ENCODE measurements around the gene LRMDA. TPM values are rescaled to one million over a fixed set of nuclear protein-coding genes. Genes with fewer than 3 reads are reported as not detected.
"Not testable (repeated sequence)": the region's sequence is repeated elsewhere in the genome, so short reads cannot be mapped to it uniquely, and the experiment has no call there.

The LRMDA gene
- total RNA-seq, 3 donors from 2014 or later (not counting 1 experiment from before 2014, with no cell fraction given) = 1.4 to 2.4 (median 2.1) TPM

- H3K4me3 ChIP-seq (ENCODE audit: low read length) = no peak overlapping the region
- H3K4me1 ChIP-seq (ENCODE audit: control insufficient read depth, insufficient read depth, low read length) = no peaks in the 10 kb centered on the region
- Mint-ChIP-seq H3K9me3 (no peaks in the 10 kb centered on the region), H3K27ac (no peak overlapping the region), H3K4me3 (no peak overlapping the region), H3K27me3 (ENCODE audit: low read depth in 2 of 2) (peaks cover 11 to 19% of the 10 kb centered on the region in 2 donors), H3K36me3 (no peaks in the 10 kb centered on the region), H3K4me1 (no peaks in the 10 kb centered on the region)
- no peaks in the 10 kb centered on the region for H3K27me3 ChIP-seq (ENCODE audit: control insufficient read depth, insufficient read depth, low read length)
- no peak for ATAC-seq
- H3K36me3 ChIP-seq (ENCODE audit: control insufficient read depth, insufficient read depth, low read length) = no peaks in the 10 kb centered on the region
- TF ChIP-seq CTCF (IDR thresholded peaks at IDR 0.05) = no peak
- 87% methylated on average over 3 of the region's 3 CpGs for WGBS (ENCODE audit: insufficient coverage)
- intact Hi-C loops (cut with micrococcal nuclease) = no loop called here
- no peak overlapping the region for H3K27ac ChIP-seq (ENCODE audit: low read length)
- DNase-seq = no peak
- no peaks in the 10 kb centered on the region for H3K9me3 ChIP-seq (ENCODE audit: control insufficient read depth, insufficient read depth, low read length)
These were observed 185.6 kb downstream of the LRMDA start for GRCh38 chr10:75616874-75617478.

- 91% methylated on average over 1 of the region's 4 CpGs for WGBS (ENCODE audit: insufficient coverage)
- Histone ChIP-seq H3K27me3 (ENCODE audit: control insufficient read depth, insufficient read depth, low read length) (no peaks in the 10 kb centered on the region), H3K27ac (ENCODE audit: low read length) (no peak overlapping the region), H3K9me3 (ENCODE audit: control insufficient read depth, insufficient read depth, low read length) (no peaks in the 10 kb centered on the region), H3K4me3 (ENCODE audit: low read length) (no peak overlapping the region), H3K36me3 (ENCODE audit: control insufficient read depth, insufficient read depth, low read length) (no peaks in the 10 kb centered on the region), H3K4me1 (ENCODE audit: control insufficient read depth, insufficient read depth, low read length) (no peaks in the 10 kb centered on the region)
- Mint-ChIP-seq H3K27me3 (ENCODE audit: low read depth in 2 of 2) (peaks cover 11 to 20% of the 10 kb centered on the region in 2 donors), H3K4me1 (no peaks in the 10 kb centered on the region), H3K4me3 (no peak overlapping the region), H3K27ac (no peak overlapping the region), H3K36me3 (no peaks in the 10 kb centered on the region), H3K9me3 (no peaks in the 10 kb centered on the region)
- intact Hi-C loops (cut with micrococcal nuclease) = no loop called here
- ATAC-seq = no peak
- no peak for DNase-seq
- TF ChIP-seq CTCF (IDR thresholded peaks at IDR 0.05) = no peak
These were observed 186.2 kb downstream of the LRMDA start for GRCh38 chr10:75617485-75618155.

- peaks cover 2 to 10% of the 10 kb centered on the region in 2 donors for H3K27me3 Mint-ChIP-seq (ENCODE audit: low read depth in 2 of 2)
- no peak overlapping the region for H3K4me3 ChIP-seq (ENCODE audit: low read length)
- H3K27me3 ChIP-seq (ENCODE audit: control insufficient read depth, insufficient read depth, low read length) = no peaks in the 10 kb centered on the region
- no peak overlapping the region for H3K27ac ChIP-seq (ENCODE audit: low read length)
- ATAC-seq (no peak), DNase-seq (no peak)
- no peaks in the 10 kb centered on the region for H3K36me3 Mint-ChIP-seq
- no peaks in the 10 kb centered on the region for H3K9me3 ChIP-seq (ENCODE audit: control insufficient read depth, insufficient read depth, low read length)
- H3K9me3 Mint-ChIP-seq = no peaks in the 10 kb centered on the region
- intact Hi-C loops (cut with micrococcal nuclease) = no loop called here
- H3K4me1 Mint-ChIP-seq = no peaks in the 10 kb centered on the region
- no peak overlapping the region for H3K27ac Mint-ChIP-seq
- no peaks in the 10 kb centered on the region for H3K4me1 ChIP-seq (ENCODE audit: control insufficient read depth, insufficient read depth, low read length)
- no peak for TF ChIP-seq CTCF (IDR thresholded peaks at IDR 0.05)
- 81% methylated on average over 3 of the region's 3 CpGs for WGBS (ENCODE audit: insufficient coverage)
- no peaks in the 10 kb centered on the region for H3K36me3 ChIP-seq (ENCODE audit: control insufficient read depth, insufficient read depth, low read length)
- H3K4me3 Mint-ChIP-seq = no peak overlapping the region
These were observed 188.2 kb downstream of the LRMDA start for GRCh38 chr10:75619635-75620034.

GRCh38 chr10:75620356-75620755 is 188.9 kb downstream of the LRMDA start:
- intact Hi-C loops (cut with micrococcal nuclease) = no loop called here
- no peaks in the 10 kb centered on the region for H3K9me3 ChIP-seq (ENCODE audit: control insufficient read depth, insufficient read depth, low read length)
- Mint-ChIP-seq H3K27me3 (ENCODE audit: low read depth in 2 of 2) (peaks cover 2 to 10% of the 10 kb centered on the region in 2 donors), H3K9me3 (no peaks in the 10 kb centered on the region), H3K36me3 (no peaks in the 10 kb centered on the region), H3K27ac (no peak overlapping the region), H3K4me3 (no peak overlapping the region), H3K4me1 (no peaks in the 10 kb centered on the region)
- TF ChIP-seq CTCF (IDR thresholded peaks at IDR 0.05) = no peak
- H3K4me3 ChIP-seq (ENCODE audit: low read length) = no peak overlapping the region
- no peaks in the 10 kb centered on the region for H3K4me1 ChIP-seq (ENCODE audit: control insufficient read depth, insufficient read depth, low read length)
- no peaks in the 10 kb centered on the region for H3K36me3 ChIP-seq (ENCODE audit: control insufficient read depth, insufficient read depth, low read length)
- H3K27me3 ChIP-seq (ENCODE audit: control insufficient read depth, insufficient read depth, low read length) = no peaks in the 10 kb centered on the region
- DNase-seq (no peak), ATAC-seq (no peak)
- H3K27ac ChIP-seq (ENCODE audit: low read length) = no peak overlapping the region

- WGBS (ENCODE audit: insufficient coverage) = 81% methylated on average over 4 of the region's 4 CpGs
- H3K4me1 Mint-ChIP-seq; H3K4me1 ChIP-seq (ENCODE audit: control insufficient read depth, insufficient read depth, low read length); H3K9me3 ChIP-seq (ENCODE audit: control insufficient read depth, insufficient read depth, low read length); H3K27me3 ChIP-seq (ENCODE audit: control insufficient read depth, insufficient read depth, low read length); DNase-seq; H3K9me3 Mint-ChIP-seq; ATAC-seq; H3K4me3 Mint-ChIP-seq; H3K4me3 ChIP-seq (ENCODE audit: low read length); H3K27ac Mint-ChIP-seq; H3K36me3 Mint-ChIP-seq; H3K36me3 ChIP-seq (ENCODE audit: control insufficient read depth, insufficient read depth, low read length); intact Hi-C loops (cut with micrococcal nuclease); H3K27ac ChIP-seq (ENCODE audit: low read length); H3K27me3 Mint-ChIP-seq (ENCODE audit: low read depth in 2 of 2): not testable (repeated sequence)
These were observed 189.6 kb downstream of the LRMDA start for GRCh38 chr10:75621003-75621402.

Measured in natural killer cell (primary cell).